Measurements from ENCODE around the gene FNIP2.
A peak's percentile ranks its signal among the peaks of the same experiment; 100 is the strongest.

GRCh38 chr4:158850800-158851644, 82.2 kb downstream of the FNIP2 start:
- TF ChIP-seq CTCF (IDR thresholded peaks at IDR 0.05 in 8 of 11, conservative IDR thresholded peaks at IDR 0.05 in 3 of 11) (peak; percentile 34 to 74 (median 64)), POLR2AphosphoS5 (IDR thresholded peaks at IDR 0.05) (no peak)
